GM21423 (cell line): ENCODE data around the gene ADAD1.
"Not testable (repeated sequence)": the region's sequence is repeated elsewhere in the genome, so short reads cannot be mapped to it uniquely, and the experiment has no call there.

ENCODE experiments used
- ATAC-seq: cut with Tn5 transposase; IDR thresholded peaks from one replicate; pipeline ENCODE4 v1.9.1; 2021; ENCODE audit warnings: mild to moderate bottlenecking, moderate library complexity; ENCODE audit not compliant: unreplicated experiment

ADAD1 gene

GRCh38 chr4:122378711-122379110 lies at the start of gene ADAD1:
Gene ADAD1 (plus strand): TSS chr4:122379011. CDS start chr4:122380070, 1,059 bp downstream.
- no peak for ATAC-seq

GRCh38 chr4:122329876-122330565 lies 48.8 kb upstream of the ADAD1 start:
- no peak for ATAC-seq

- no peak for ATAC-seq
Observed at GRCh38 chr4:122331195-122331594, 47.6 kb upstream of the ADAD1 start.

- no peak for ATAC-seq
Observed at GRCh38 chr4:122334828-122335227, 44.0 kb upstream of the ADAD1 start.

GRCh38 chr4:122341886-122342285 lies 36.9 kb upstream of the ADAD1 start:
- ATAC-seq: no peak

GRCh38 chr4:122346036-122346435 lies 32.8 kb upstream of the ADAD1 start:
- no peak for ATAC-seq

GRCh38 chr4:122346503-122346902 lies 32.3 kb upstream of the ADAD1 start:
- ATAC-seq: no peak

- ATAC-seq: no peak
Observed at GRCh38 chr4:122356317-122356808, 22.4 kb upstream of the ADAD1 start.

GRCh38 chr4:122360754-122361153 lies 18.1 kb upstream of the ADAD1 start:
- ATAC-seq: no peak

- no peak for ATAC-seq
Observed at GRCh38 chr4:122364700-122365404, 14.0 kb upstream of the ADAD1 start.

- not testable (repeated sequence) for ATAC-seq
Observed at GRCh38 chr4:122368786-122369185, 10.0 kb upstream of the ADAD1 start.

- ATAC-seq: no peak
Observed at GRCh38 chr4:122377352-122377751, 1.5 kb upstream of the ADAD1 start.

GRCh38 chr4:122379239-122379638 lies 428 bp downstream of the ADAD1 start:
- no peak for ATAC-seq

GRCh38 chr4:122383341-122383740 lies 4.5 kb downstream of the ADAD1 start:
- no peak for ATAC-seq

- ATAC-seq: no peak
Observed at GRCh38 chr4:122384245-122384644, 5.4 kb downstream of the ADAD1 start.

GRCh38 chr4:122393276-122393675 lies 14.5 kb downstream of the ADAD1 start:
- no peak for ATAC-seq

GRCh38 chr4:122403861-122404260 lies 25.1 kb downstream of the ADAD1 start:
- ATAC-seq: no peak

GRCh38 chr4:122412547-122412946 lies 33.7 kb downstream of the ADAD1 start:
- no peak for ATAC-seq

GRCh38 chr4:122423246-122423645 lies 44.4 kb downstream of the ADAD1 start:
- ATAC-seq: no peak

GRCh38 chr4:122431351-122431750 lies 52.5 kb downstream of the ADAD1 start:
- ATAC-seq: no peak

GRCh38 chr4:122434285-122434684 lies 55.5 kb downstream of the ADAD1 start:
- no peak for ATAC-seq

- ATAC-seq: no peak
Observed at GRCh38 chr4:122450847-122451246, 72.0 kb downstream of the ADAD1 start.
